NCI-H510A (cell line): ENCODE measurements around the gene TSHZ2.
"Not testable (repeated sequence)": the region's sequence is repeated elsewhere in the genome, so short reads cannot be mapped to it uniquely, and the experiment has no call there.

Source experiments
- DNase-seq: peaks from one replicate; lab custom pipeline; 2025; lab: John Stamatoyannopoulos, UW

Gene TSHZ2

GRCh38 chr20:53087037-53087777, 115.0 kb downstream of the TSHZ2 start:
- no peak for DNase-seq

GRCh38 chr20:53088786-53089185, 116.6 kb downstream of the TSHZ2 start:
- no peak for DNase-seq

DNA sequence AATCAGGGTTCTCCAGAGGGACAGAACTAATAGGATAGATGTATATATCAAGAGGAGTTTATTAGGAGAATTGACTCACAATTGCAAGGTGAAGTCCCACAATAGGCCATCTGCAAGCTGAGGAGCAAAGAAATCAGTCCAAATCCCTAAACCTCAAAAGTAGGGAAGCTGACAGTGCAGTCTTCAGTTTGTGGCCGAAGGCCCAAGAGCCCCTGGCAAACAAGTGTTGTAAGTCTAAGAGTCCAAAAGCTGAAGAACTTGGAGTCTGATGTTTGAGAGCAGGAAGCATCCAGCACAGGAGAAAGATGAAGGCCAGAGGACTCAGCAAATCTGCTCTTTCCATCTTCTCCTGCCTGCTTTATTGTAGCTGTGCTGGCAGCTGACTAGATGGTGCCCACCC, 117.7 kb downstream of the TSHZ2 start:
- DNase-seq: not testable (repeated sequence)

DNA sequence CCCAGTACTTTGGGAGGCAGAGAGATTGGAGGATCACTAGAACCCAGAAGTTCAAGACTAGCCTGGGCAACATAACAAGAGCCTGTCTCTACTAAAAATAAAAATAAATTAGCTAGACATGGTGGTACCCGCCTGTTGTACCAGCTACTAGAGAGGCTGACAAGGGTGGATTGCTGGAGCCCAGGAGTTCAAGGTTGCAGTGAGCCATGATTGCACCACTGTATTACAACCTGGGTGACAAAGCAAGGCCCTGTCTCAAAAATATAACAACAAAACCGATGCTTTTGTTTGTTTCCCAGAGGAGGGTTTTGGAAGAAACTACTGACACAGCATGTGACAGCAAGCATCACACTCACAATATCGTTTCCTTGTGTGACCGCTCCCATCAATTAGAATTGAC, 119.6 kb downstream of the TSHZ2 start:
- no peak for DNase-seq

- DNase-seq: no peak
These were observed 120.7 kb downstream of the TSHZ2 start for GRCh38 chr20:53092772-53093300.

DNA sequence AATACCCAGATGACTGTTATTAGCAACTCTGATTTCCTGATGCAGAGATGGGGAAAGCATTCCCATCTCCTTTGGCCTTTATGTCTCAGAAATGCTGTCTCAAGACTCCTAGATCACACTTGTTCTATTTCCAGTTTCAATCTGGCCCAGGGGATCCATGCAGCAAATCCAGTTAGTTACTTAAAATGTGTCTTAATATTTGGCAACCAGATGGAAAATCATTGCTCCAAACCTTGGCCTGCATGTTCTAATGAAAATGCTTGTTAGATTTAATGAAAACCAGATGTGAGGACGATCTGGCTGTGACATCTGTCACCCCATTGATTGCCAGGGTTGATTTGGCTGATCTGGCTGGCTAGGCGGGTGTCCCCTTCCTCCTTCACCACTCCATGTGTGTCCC, 125.2 kb downstream of the TSHZ2 start:
- no peak for DNase-seq

- DNase-seq: no peak
These were observed 125.6 kb downstream of the TSHZ2 start for GRCh38 chr20:53097791-53098190.

DNA sequence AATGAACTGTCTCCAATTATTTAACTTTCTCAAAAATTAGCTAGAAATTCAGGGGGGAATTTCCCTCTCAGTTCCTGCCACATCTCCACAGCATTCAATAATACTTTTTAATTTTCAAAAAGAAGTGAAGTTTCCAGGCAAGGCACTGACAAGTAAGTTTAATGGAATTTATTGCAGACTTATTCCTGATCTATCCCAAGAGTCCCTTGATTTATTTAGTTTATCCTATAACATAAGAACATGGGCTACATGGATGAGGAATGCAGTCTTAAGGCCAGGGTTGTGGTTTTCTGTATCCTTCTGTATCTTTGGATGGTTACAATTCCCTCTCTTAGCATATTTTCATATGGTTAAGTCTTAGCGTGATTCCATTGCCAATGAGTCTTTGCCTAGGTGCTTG, 126.5 kb downstream of the TSHZ2 start:
- no peak for DNase-seq

- no peak for DNase-seq
These were observed 127.7 kb downstream of the TSHZ2 start for GRCh38 chr20:53099856-53100255.

DNA sequence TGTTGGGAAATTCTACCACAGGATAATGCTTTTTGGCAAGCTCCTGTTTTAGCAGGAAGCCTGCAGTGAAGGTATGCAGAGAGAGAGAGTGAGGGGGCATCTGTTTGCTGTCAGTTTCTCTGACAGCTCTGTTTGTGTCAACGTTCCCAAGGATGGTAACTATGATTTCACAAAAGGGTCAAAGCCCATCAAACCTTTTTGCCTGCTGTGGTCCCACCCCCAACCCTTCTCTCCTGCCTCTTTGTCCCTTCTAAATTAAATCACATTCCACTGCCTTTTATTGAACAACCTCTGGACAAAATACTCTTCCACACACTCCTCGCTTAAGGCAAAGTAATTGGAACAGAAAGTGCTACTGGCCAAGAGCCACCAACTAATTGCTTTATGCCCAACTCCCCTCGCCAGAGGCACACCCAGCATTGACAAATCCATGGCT, 128.3 kb downstream of the TSHZ2 start:
- no peak for DNase-seq

DNA sequence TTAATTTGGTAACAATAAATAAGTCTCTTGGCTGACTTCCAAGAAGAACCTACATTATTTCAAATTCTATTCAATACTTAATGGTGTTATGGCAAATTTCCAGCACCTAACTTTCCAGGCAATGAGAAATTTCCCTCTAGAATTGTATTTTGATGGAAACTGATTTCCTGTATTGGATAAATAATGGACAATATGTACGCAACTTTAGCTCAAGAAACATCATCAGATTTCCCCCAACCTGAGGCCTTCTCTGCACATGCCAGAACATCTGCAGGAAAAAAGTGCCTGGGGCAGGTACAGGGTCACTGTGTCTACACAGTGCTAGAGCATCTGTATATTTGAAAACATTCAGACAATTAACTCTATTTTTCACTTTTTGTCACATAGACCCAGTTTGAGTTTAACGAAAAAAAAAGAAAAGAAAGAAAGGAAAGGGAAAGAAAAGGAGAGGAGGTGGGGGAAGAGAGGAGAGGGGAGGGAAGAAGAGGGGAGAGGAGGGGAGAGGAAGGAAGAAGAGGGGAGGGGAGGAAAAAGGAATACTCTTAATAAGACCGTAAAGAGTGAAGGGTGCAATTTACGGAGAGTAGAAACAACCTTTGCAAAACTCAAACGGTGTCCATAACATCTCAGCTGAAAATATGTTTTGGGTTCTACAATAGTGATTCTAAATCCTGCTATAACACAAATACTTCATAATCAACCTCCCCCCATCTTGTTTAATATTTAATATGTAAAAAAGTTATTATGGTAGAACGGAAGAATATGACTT, 130.0 kb downstream of the TSHZ2 start:
- no peak for DNase-seq

DNA sequence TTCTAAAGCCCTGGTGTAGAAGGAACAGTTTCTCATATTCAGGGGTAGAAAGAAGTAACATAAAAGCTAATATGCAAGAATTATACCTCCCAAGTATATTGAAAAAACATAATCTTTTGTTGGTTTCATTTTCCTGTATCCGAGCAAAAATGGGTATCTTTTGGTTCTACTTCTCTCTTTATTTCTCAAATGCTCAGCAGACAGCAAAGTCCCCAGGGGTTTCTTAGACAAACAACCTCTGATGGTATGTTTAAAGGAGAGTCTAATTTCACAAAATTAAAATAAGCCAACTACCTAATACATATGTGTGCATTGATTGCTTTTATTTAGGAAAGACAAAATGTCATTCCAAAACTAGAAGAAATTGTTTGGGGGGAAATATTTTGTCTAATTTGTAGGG, 131.0 kb downstream of the TSHZ2 start:
- DNase-seq: no peak

GRCh38 chr20:53104884-53105283, 132.7 kb downstream of the TSHZ2 start:
- DNase-seq: no peak

DNA sequence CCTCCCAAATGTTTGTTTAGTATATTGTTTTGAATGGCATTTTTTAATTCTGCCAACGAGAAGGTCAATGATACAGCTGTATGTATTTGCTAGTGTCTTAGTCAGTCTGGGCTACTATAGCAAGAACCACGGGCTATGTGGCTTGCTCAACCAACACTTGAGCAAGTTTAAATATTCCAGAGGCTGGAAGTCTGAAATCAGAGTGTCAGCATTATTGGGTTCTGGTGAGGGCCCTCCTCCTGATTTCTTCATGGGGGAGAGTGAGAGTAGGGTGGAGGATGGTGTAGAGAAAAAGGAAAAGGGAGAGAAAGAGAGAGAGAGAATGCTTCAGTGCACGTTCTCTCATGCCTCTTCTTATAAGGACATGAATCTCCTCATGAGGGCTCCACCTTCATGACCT, 144.6 kb downstream of the TSHZ2 start:
- DNase-seq: no peak

GRCh38 chr20:53122853-53123252, 150.7 kb downstream of the TSHZ2 start:
- no peak for DNase-seq

DNA sequence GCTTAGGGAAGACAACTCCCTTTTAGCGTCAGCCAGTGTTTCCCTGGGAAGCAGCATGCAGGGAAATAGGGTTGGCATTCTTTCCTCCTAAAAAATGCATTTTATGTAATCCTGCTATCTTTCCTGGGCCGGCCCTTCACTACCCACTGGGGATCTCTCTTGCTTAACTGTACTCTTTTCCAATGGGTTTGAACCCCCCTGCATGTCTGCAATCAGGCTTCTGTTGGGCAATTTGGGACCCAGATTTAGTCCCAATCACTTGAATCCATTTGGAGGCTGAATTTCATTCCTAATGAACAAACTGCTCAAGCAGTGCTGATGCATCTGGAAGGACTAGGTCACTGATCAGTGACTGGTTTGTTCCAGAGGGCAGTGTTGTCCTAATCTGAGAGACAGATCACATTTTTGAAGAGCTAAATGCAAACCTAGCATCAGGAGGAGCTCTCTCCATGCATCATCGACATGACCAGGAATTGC, 152.0 kb downstream of the TSHZ2 start:
- no peak for DNase-seq

DNA sequence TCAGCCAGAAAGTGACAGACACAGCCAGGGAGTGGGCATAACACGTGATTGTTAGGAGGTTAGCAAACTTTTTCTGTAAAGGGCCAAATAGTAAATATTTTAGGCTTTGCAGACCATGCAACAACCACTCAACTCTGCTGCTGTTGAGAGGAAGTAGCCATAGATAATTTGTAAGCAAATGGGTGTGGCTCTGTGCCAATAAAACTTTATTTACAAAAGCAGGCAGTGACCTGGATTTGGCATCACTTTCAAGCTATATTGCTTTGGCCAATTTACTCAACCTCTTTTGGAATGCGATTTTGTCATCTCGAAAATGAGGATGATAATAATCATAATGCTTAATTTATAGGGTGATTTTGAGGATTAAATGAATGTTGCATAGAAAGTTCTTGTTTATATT, 152.6 kb downstream of the TSHZ2 start:
- DNase-seq: no peak

- peak; percentile 3 for DNase-seq
These were observed 154.0 kb downstream of the TSHZ2 start for GRCh38 chr20:53126185-53126584.

DNA sequence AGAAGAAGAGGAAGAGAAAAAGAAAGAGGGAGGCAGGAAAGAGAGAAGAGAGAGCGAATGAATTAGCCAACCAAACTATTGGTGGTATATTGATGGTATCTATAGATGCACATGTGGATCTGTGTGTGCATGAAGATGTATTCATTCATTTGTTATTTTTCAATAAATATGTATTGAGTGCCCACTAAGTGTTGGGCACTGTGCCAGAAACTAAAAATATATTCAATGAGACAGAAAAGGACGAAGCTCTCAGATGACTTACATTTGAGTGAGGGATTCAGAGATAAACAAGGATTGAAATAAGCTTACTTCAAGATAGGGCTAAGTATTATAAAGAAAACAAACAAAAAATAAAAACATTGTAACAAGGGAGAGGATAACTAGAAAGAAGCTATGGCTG, 154.9 kb downstream of the TSHZ2 start:
- DNase-seq: no peak

DNA sequence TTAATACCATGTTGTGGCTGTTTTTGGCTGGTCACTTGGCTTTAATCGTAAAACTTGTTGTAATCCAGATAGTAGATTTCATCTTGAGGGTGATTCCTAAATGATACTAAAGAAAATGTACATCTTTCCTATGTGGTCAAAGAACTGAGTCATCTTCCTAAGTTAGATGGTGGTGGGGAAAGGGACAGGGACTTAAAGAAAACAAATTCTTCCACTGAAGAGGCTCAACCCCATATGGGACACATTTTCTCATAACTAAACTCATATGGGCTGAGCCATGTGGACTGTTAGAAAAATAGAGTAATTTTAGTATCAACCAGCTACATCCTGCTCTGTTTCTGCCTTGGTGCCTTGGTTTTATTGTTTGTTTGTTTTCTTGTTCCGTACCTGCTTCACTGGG, 155.8 kb downstream of the TSHZ2 start:
- DNase-seq: no peak

DNA sequence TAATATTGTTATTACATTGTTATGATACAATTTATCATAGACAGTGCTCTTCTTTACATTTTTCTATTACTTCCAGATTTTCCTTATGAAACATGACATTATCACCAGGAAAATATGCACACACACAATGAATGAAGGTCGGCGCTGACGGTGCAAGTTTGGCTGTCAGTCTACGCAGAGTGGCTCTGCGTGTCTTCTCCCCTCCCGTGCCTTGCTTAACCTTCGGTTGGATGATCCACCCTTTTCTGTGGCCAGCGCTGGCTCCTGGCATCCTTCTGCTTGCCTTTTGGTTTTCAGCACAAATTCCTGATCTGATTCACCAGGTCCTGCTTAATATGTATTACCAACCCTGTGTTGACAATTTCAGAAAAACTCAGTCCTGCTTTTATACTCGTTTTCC, 157.4 kb downstream of the TSHZ2 start:
- DNase-seq: no peak

DNA sequence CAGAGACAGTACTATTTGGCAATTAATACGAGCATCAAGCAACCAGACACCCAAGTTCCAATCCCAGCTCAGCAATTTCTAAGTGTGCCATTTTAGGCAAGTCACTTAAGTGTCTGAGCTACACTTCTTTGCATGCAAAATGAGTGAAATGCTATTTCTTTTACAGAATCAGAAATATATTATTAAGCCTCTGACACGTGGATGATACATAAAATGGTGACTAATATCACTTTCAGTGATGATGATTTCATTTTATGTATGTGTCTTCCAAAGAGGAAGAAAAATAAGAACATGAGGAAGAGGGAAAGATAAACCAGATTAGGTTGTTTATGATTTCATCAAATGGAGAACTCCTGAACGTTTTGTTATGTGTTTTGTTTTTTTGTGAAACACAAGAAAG, 158.6 kb downstream of the TSHZ2 start:
- no peak for DNase-seq

- DNase-seq: peak; percentile 4
These were observed 161.0 kb downstream of the TSHZ2 start for GRCh38 chr20:53133125-53133524.
